Measurements from ENCODE around the gene ARRB1. TPM values are rescaled to one million over a fixed set of nuclear protein-coding genes. Genes with fewer than 3 reads are reported as not detected.

The ARRB1 gene
- total and polyA plus RNA-seq, 2 donors from 2014 or later: 17.6 to 53.8 TPM

- FAIRE-seq: no peak
Observed at GRCh38 chr11:75301131-75301530, 50.3 kb downstream of the ARRB1 start.

GRCh38 chr11:75298976-75299260 is 52.5 kb downstream of the ARRB1 start:
- no peak overlapping the region for H3K27ac ChIP-seq (ENCODE audit: low read depth in 2 of 2, low read length in 2 of 2)
- intact Hi-C loops (cut with DNase I): no loop called here

More at GRCh38 chr11:75301131-75301530, 50.3 kb downstream of the ARRB1 start:
- no peak for TF ChIP-seq CTCF (IDR thresholded peaks at IDR 0.05; ENCODE audit: borderline replicate concordance, extremely low read depth, insufficient read depth)
- H3K9me3 ChIP-seq (ENCODE audit: control insufficient read depth in 2 of 3, insufficient read depth in 1 of 3, low read length in 3 of 3): no peaks in the 10 kb centered on the region
- H3K9ac ChIP-seq (ENCODE audit: low read length in 3 of 3): no peak overlapping the region
- intact Hi-C loops (cut with DNase I): no loop called here
- no peak overlapping the region for H3K4me3 ChIP-seq (ENCODE audit: low read length in 3 of 3)
- H3K36me3 ChIP-seq (ENCODE audit: control insufficient read depth in 2 of 3, insufficient read depth in 3 of 3, low read length in 3 of 3): no peaks in the 10 kb centered on the region
- peak in 1 of 5 donors; percentile 34 for DNase-seq
- no peak overlapping the region for H3K27ac ChIP-seq (ENCODE audit: low read depth in 2 of 2, low read length in 2 of 2)
- H3K27me3 ChIP-seq (ENCODE audit: control insufficient read depth, insufficient read depth, low read length): no peaks in the 10 kb centered on the region
- H3K4me1 ChIP-seq (ENCODE audit: control insufficient read depth in 2 of 3, insufficient read depth in 2 of 3, low read depth in 1 of 3, low read length in 3 of 3): peaks cover 0 to 9% (median 0%) of the 10 kb centered on the region in 3 donors

DNA sequence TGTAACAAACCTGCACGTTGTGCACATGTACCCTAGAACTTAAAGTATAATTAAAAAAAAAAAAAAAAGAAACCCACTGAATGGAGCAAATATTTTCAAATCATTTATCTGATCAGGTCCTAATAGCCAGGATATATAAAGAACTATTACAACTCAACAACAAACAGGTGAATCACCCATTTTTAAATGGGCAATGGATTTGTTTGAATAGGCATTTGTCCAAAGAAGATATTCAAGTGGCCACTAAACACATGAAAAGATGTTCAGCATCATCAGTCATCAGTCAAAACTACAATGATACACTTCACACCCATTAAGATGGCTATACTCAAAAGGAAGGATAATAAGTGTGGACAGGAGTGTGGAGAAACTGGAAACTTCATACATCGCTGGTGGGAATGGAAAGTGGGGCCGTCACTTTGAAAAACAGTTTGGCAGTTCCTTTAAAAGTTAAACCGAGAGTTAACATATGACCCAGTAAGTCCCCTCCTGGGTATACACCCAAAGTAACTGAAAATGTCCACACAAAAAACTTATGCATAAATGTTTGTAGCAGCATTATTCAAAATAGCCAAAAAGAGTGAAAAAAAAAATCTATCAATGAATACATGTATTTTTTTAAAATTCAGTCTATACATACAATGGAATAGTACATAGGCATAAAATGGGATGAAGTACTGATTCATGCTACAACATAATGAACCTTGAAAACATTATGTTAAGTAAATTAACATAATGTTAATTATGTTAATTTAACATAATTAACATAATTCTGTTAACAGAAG is 53.1 kb downstream of the ARRB1 start:
- Histone ChIP-seq H3K4me3 (ENCODE audit: low read length in 3 of 3) (no peak overlapping the region), H3K27ac (ENCODE audit: low read depth in 2 of 2, low read length in 2 of 2) (no peak overlapping the region), H3K36me3 (ENCODE audit: control insufficient read depth in 2 of 3, insufficient read depth in 3 of 3, low read length in 3 of 3) (no peaks in the 10 kb centered on the region), H3K4me1 (ENCODE audit: control insufficient read depth in 2 of 3, insufficient read depth in 2 of 3, low read depth in 1 of 3, low read length in 3 of 3) (peaks cover 0 to 11% (median 0%) of the 10 kb centered on the region in 3 donors), H3K27me3 (ENCODE audit: control insufficient read depth, insufficient read depth, low read length) (no peaks in the 10 kb centered on the region), H3K9me3 (ENCODE audit: control insufficient read depth in 2 of 3, insufficient read depth in 1 of 3, low read length in 3 of 3) (no peaks in the 10 kb centered on the region), H3K9ac (ENCODE audit: low read length in 3 of 3) (no peak overlapping the region)
- intact Hi-C loops (cut with DNase I): no loop called here
- FAIRE-seq (no peak), DNase-seq (no peak)
- TF ChIP-seq CTCF (IDR thresholded peaks at IDR 0.05; ENCODE audit: borderline replicate concordance, extremely low read depth, insufficient read depth): no peak

More at GRCh38 chr11:75298976-75299260, 52.5 kb downstream of the ARRB1 start:
- H3K36me3 ChIP-seq (ENCODE audit: control insufficient read depth in 2 of 3, insufficient read depth in 3 of 3, low read length in 3 of 3): no peaks in the 10 kb centered on the region
- no peaks in the 10 kb centered on the region for H3K9me3 ChIP-seq (ENCODE audit: control insufficient read depth in 2 of 3, insufficient read depth in 1 of 3, low read length in 3 of 3)
- FAIRE-seq (no peak), DNase-seq (no peak)
- no peak overlapping the region for H3K9ac ChIP-seq (ENCODE audit: low read length in 3 of 3)
- no peaks in the 10 kb centered on the region for H3K27me3 ChIP-seq (ENCODE audit: control insufficient read depth, insufficient read depth, low read length)
- H3K4me1 ChIP-seq (ENCODE audit: control insufficient read depth in 2 of 3, insufficient read depth in 2 of 3, low read depth in 1 of 3, low read length in 3 of 3): peaks cover 0 to 9% (median 0%) of the 10 kb centered on the region in 3 donors
- no peak for TF ChIP-seq CTCF (IDR thresholded peaks at IDR 0.05; ENCODE audit: borderline replicate concordance, extremely low read depth, insufficient read depth)
- no peak overlapping the region for H3K4me3 ChIP-seq (ENCODE audit: low read length in 3 of 3)
